Gastroesophageal sphincter (tissue), 3 donors: Measurements from ENCODE around the gene ZFAND6.

Source experiments
- EP300 ChIP-seq: sonication (generic); formaldehyde crosslinking; IDR thresholded peaks from one replicate; pipeline ENCODE4 v1.6.1; 2017; ENCODE audit warnings: antibody characterized with exemption, mild to moderate bottlenecking
- POLR2A ChIP-seq, 2 donors: fragments of 450-650 bp; IDR thresholded peaks; one replicate each; pipeline ENCODE4 v1.6.1; 2017; ENCODE audit warnings: antibody characterized with exemption in 2 of 2, mild to moderate bottlenecking in 2 of 2, moderate library complexity in 1 of 2
- TF ChIP-seq, protein P1 (sequence below), 4 experiments: fragments of 200-600 bp in 2 of 4; fragments of 450-650 bp in 2 of 4; sonication (generic) in 1 of 4; IDR thresholded peaks; one replicate each; pipeline ENCODE4 v1.5.1; 2017 to 2019; ENCODE audit warnings: antibody characterized with exemption in 4 of 4, mild to moderate bottlenecking in 2 of 4, moderate library complexity in 2 of 4

DNA sequence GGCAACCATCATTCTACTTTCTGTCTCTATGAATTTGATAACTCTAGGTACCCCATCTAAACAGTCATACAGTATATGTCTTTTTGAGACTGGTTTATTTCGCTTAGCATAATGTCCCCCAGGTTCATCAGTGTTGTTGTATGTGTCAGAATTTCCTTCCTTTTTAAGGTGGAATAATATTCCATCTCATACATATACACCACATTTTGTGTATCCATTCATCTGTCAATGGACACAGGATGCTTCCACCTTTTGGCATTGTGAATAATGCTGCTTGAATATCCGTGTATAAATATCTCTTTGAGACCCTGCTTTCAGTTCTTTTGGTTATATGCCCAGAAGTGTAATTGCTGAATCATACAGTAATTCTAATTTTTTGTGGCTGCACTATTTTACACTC is 10.4 kb upstream of the ZFAND6 start:
- TF ChIP-seq EP300 (no peak), POLR2A (IDR thresholded peaks at IDR 0.05) (no peak)
- TF ChIP-seq, protein P1, sequence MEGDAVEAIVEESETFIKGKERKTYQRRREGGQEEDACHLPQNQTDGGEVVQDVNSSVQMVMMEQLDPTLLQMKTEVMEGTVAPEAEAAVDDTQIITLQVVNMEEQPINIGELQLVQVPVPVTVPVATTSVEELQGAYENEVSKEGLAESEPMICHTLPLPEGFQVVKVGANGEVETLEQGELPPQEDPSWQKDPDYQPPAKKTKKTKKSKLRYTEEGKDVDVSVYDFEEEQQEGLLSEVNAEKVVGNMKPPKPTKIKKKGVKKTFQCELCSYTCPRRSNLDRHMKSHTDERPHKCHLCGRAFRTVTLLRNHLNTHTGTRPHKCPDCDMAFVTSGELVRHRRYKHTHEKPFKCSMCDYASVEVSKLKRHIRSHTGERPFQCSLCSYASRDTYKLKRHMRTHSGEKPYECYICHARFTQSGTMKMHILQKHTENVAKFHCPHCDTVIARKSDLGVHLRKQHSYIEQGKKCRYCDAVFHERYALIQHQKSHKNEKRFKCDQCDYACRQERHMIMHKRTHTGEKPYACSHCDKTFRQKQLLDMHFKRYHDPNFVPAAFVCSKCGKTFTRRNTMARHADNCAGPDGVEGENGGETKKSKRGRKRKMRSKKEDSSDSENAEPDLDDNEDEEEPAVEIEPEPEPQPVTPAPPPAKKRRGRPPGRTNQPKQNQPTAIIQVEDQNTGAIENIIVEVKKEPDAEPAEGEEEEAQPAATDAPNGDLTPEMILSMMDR (IDR thresholded peaks at IDR 0.05) = no peak
